HEK293T (cell line): Measurements from ENCODE around the gene TMEM131L.

Source experiments
- CTCF ChIA-PET: fragments of 350-600 bp; formaldehyde crosslinking; extraction: SDS; loops from one replicate; lab custom pipeline; 2021; ENCODE audit warnings: antibody characterized with exemption, inconsistent platforms; lab: Yijun Ruan, JAX
- POLR2A ChIA-PET: fragments of 350-600 bp; formaldehyde crosslinking; extraction: SDS; loops from one replicate; lab custom pipeline; 2020; ENCODE audit warnings: antibody characterized with exemption, inconsistent platforms; lab: Yijun Ruan, JAX
- DNase-seq: peaks from one replicate; pipeline ENCODE4 v3.0.0; 2012; ENCODE audit warnings: mixed read lengths; ENCODE audit errors: extremely low spot score
- ARNT ChIP-seq: fragments of 450-650 bp; IDR thresholded peaks from 2 replicates; pipeline ENCODE4 v1.6.1; 2017; ENCODE audit warnings: mild to moderate bottlenecking
- BHLHE40 ChIP-seq: fragments of 450-650 bp; IDR thresholded peaks from 2 replicates; pipeline ENCODE4 v1.6.1; 2016; ENCODE audit warnings: mild to moderate bottlenecking, moderate library complexity, borderline replicate concordance
- CTBP1 ChIP-seq: fragments of 450-650 bp; IDR thresholded peaks from 2 replicates; pipeline ENCODE4 v1.6.1; 2016; ENCODE audit warnings: borderline replicate concordance
- ELF4 ChIP-seq: fragments of 450-650 bp; IDR thresholded peaks from 2 replicates; pipeline ENCODE4 v1.6.1; 2017; ENCODE audit warnings: antibody characterized with exemption
- FOXA1 ChIP-seq: fragments of 450-650 bp; IDR thresholded peaks from 2 replicates; pipeline ENCODE4 v1.6.1; 2016; ENCODE audit warnings: mild to moderate bottlenecking
- FOXK2 ChIP-seq: fragments of 450-650 bp; IDR thresholded peaks from 2 replicates; pipeline ENCODE4 v1.6.1; 2016; ENCODE audit warnings: mild to moderate bottlenecking
- FOXM1 ChIP-seq: fragments of 450-650 bp; IDR thresholded peaks from 2 replicates; pipeline ENCODE4 v1.6.1; 2017; ENCODE audit warnings: mild to moderate bottlenecking, borderline replicate concordance
- HDGF ChIP-seq: fragments of 450-650 bp; IDR thresholded peaks from 2 replicates; pipeline ENCODE4 v1.6.1; 2017; ENCODE audit warnings: antibody characterized with exemption, borderline replicate concordance
- L3MBTL2 ChIP-seq: fragments of 450-650 bp; conservative IDR thresholded peaks from 2 replicates; pipeline ENCODE4 v1.6.1; 2016; ENCODE audit warnings: mild to moderate bottlenecking
- LEF1 ChIP-seq: fragments of 450-650 bp; IDR thresholded peaks from 2 replicates; pipeline ENCODE4 v1.6.1; 2017; ENCODE audit warnings: mild to moderate bottlenecking, borderline replicate concordance
- NFRKB ChIP-seq: fragments of 450-650 bp; IDR thresholded peaks from 2 replicates; pipeline ENCODE4 v1.6.1; 2016; ENCODE audit warnings: mild to moderate bottlenecking, moderate library complexity
- PKNOX1 ChIP-seq: fragments of 450-650 bp; IDR thresholded peaks from 2 replicates; pipeline ENCODE4 v1.6.1; 2016
- SP1 ChIP-seq: fragments of 450-650 bp; IDR thresholded peaks from 2 replicates; pipeline ENCODE4 v1.6.1; 2017
- SUZ12 ChIP-seq: fragments of 450-650 bp; IDR thresholded peaks from 2 replicates; pipeline ENCODE4 v1.6.1; 2016; ENCODE audit warnings: mild to moderate bottlenecking
- TARDBP ChIP-seq: fragments of 450-650 bp; IDR thresholded peaks from 2 replicates; pipeline ENCODE4 v1.6.1; 2016
- ZNF384 ChIP-seq: fragments of 450-650 bp; IDR thresholded peaks from 2 replicates; pipeline ENCODE4 v1.6.1; 2016

The TMEM131L gene

GRCh38 chr4:153645183-153645582 is 179.0 kb downstream of the TMEM131L start:
- ChIA-PET POLR2A (no interaction called here), CTCF (no interaction called here)
- TF ChIP-seq LEF1 (no peak), BHLHE40 (no peak), NFRKB (no peak), FOXM1 (no peak), ELF4 (no peak), FOXA1 (no peak), ZNF384 (no peak), FOXK2 (no peak), TARDBP (no peak), L3MBTL2 (no peak), HDGF (no peak), SUZ12 (no peak), CTBP1 (no peak), SP1 (no peak), ARNT (no peak)
- DNase-seq: no peak

DNA sequence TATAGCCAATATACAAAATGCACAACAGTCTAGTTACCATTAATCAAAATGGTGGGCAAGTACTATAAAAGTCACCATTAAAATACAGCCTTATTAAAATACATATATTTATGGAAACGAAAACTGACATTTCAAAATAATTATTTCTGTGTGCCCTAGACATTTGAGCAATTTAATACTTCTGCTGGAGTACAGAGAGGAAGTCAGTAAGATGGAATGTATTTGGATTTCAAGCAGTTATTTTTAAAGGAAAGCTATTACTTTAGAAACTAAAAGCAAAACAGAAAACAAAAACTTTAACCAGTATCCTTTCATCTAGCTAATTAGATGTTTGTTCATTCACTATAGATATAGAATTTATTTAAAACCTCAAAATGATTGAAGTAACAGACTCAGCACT is 180.1 kb downstream of the TMEM131L start:
- DNase-seq: no peak
- TF ChIP-seq NFRKB: no peak
- no peak for TF ChIP-seq ZNF384
- TF ChIP-seq CTBP1: no peak
- no peak for TF ChIP-seq ELF4
- no peak for TF ChIP-seq SP1
- no peak for TF ChIP-seq FOXM1
- no peak for TF ChIP-seq L3MBTL2
- TF ChIP-seq PKNOX1: no peak
- no peak for TF ChIP-seq BHLHE40
- TF ChIP-seq ARNT: no peak
- TF ChIP-seq TARDBP: no peak
- TF ChIP-seq FOXK2: no peak
- TF ChIP-seq HDGF: no peak
- TF ChIP-seq LEF1: no peak
- TF ChIP-seq FOXA1: no peak
- TF ChIP-seq SUZ12: no peak
- ChIA-PET CTCF (no interaction called here), POLR2A (interaction anchor here (1.3 kb wide), 1 partner anchor 301 kb away, joined by 4 read pairs; no protein-coding TSS in a partner anchor)

DNA sequence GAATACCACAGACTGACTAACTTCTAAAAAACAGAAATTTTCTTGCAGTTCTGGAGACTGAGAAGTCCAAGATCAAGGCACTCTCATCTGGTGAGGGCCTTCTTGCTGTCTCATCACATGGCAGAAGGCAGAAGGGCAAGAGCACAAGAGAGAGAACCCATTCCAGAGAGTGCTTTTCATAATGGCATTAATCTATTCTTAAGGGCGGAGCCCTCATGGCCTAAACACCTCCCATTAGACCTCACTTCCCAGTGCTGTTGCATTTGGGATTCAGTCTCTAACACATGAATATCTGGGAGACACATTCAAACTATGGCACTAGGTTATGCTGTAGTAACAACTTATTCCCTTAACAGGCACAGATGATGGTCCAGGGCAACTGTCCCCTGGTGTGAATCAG is 180.8 kb downstream of the TMEM131L start:
- TF ChIP-seq TARDBP: no peak
- no peak for TF ChIP-seq PKNOX1
- no peak for TF ChIP-seq NFRKB
- no peak for TF ChIP-seq ARNT
- TF ChIP-seq BHLHE40: no peak
- no peak for TF ChIP-seq FOXM1
- POLR2A ChIA-PET: interaction anchor here (1.3 kb wide), 1 partner anchor 301 kb away, joined by 4 read pairs; no protein-coding TSS in a partner anchor
- DNase-seq: no peak
- CTCF ChIA-PET: interaction anchor here (1.4 kb wide), 1 partner anchor 103 kb away, joined by 4 read pairs; no protein-coding TSS in a partner anchor

DNA sequence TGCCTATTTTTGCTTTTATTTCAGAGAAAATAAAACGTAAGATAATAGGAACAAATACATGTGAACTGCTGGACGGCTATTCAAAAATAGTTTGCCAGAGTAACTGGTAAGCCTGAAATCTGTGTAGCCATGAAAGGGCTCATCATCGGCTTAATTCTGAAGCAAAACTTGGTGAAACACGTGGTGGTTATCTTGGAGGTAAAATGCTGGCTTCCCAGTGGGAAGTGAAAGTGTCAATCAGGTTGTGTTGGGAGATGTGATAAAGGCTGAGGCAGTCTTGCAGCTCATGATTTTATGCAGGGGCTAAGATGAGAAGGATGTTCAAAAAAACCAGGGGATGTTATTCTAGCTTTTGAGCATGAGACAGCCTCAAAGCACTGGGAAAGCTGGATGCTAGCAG is 181.8 kb downstream of the TMEM131L start:
- TF ChIP-seq NFRKB: no peak
- 0 out of 2 replicates have a peak, but pooled peaks have one; percentile 14 for TF ChIP-seq L3MBTL2
- POLR2A ChIA-PET: no interaction called here
- no peak for DNase-seq
- CTCF ChIA-PET: interaction anchor here (0.6 to 1.4 kb wide), 3 partner anchors 102 to 505 kb away, joined by 3 to 4 read pairs (median 3); no protein-coding TSS in a partner anchor

DNA sequence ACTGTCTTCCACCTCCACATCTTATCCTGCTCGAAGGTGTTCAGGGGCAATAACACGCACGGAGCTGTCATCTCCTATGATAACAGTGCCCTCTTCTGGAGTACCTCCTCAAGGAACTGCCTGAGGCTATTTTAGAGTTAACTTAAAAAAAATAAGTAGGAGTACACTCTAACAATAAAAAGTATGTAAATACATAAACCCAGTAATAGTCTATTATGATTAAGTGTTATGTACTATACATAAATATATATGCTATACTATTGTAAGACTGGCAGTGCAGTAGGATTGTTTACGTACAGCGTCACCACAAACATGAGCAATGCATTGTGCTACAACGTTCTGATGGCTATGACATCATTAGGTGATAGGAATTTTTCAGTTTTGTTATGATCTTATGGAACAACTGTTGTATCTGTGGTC is 183.4 kb downstream of the TMEM131L start:
- POLR2A ChIA-PET: no interaction called here
- TF ChIP-seq PKNOX1: no peak
- peak; percentile 46 for TF ChIP-seq ZNF384
- TF ChIP-seq NFRKB: no peak
- DNase-seq: no peak
- CTCF ChIA-PET: interaction anchor here (0.7 to 1.3 kb wide), 4 partner anchors 15 to 78 kb away, joined by 3 to 5 read pairs (median 4); no protein-coding TSS in a partner anchor

- ChIA-PET CTCF (no interaction called here), POLR2A (no interaction called here)
- DNase-seq: no peak
- TF ChIP-seq ZNF384: no peak
- no peak for TF ChIP-seq SUZ12
- TF ChIP-seq NFRKB: no peak
- no peak for TF ChIP-seq FOXM1
- no peak for TF ChIP-seq TARDBP
- no peak for TF ChIP-seq CTBP1
- TF ChIP-seq SP1: no peak
- TF ChIP-seq ELF4: no peak
- TF ChIP-seq FOXK2: no peak
- TF ChIP-seq LEF1: no peak
Measured at GRCh38 chr4:153651116-153651515, 185.0 kb downstream of the TMEM131L start.

GRCh38 chr4:153651587-153651986 is 185.4 kb downstream of the TMEM131L start:
- TF ChIP-seq HDGF: no peak
- ChIA-PET CTCF (no interaction called here), POLR2A (no interaction called here)
- DNase-seq: no peak
